ENCODE measurements around the gene USP36. TPM values are rescaled to one million over a fixed set of nuclear protein-coding genes. Genes with fewer than 3 reads are reported as not detected.
A peak's percentile ranks its signal among the peaks of the same experiment; 100 is the strongest.
"Not testable (repeated sequence)": the region's sequence is repeated elsewhere in the genome, so short reads cannot be mapped to it uniquely, and the experiment has no call there.

USP36 gene
- total RNA-seq, 5 donors from 2014 or later (not counting 1 experiment from before 2014, with no cell fraction given) = 132 to 487 (median 143) TPM

- H3K27ac ChIP-seq (ENCODE audit: low read length) = peak overlapping the region; percentile 95
- no peaks in the 10 kb centered on the region for H3K9me3 ChIP-seq
- CTCF ChIA-PET = interaction anchor here in 1 of 2 donors (0.5 to 1.9 kb wide), 15 partner anchors 9 to 51 kb away, joined by 3 to 13 read pairs (median 4); no protein-coding TSS in a partner anchor
- H3K36me3 ChIP-seq (ENCODE audit: control insufficient read depth in 2 of 2, extremely low read depth in 1 of 2, insufficient read depth in 1 of 2, low read length in 1 of 2) = no peaks in the 10 kb centered on the region
- no peak for ATAC-seq (replicated peaks in 1 of 4)
- DNase-seq = no peak
- peak overlapping the region; percentile 60 to 70 (median 66) for H3K4me3 Mint-ChIP-seq
- peaks cover 13% of the 10 kb centered on the region for H3K36me3 Mint-ChIP-seq
- peaks cover 61 to 88% of the 10 kb centered on the region in 2 experiments for H3K4me1 ChIP-seq (ENCODE audit: control insufficient read depth in 1 of 2, extremely low read depth in 1 of 2, insufficient read depth in 2 of 2, low read length in 2 of 2)
- H3K27ac Mint-ChIP-seq = peak overlapping the region; percentile 92 to 94
- H3K4me3 ChIP-seq (ENCODE audit: control insufficient read depth in 1 of 2, extremely low read depth in 1 of 2, low read length in 1 of 2) = no peak overlapping the region
- no peaks in the 10 kb centered on the region for H3K9me3 Mint-ChIP-seq
- no peaks in the 10 kb centered on the region for H3K27me3 Mint-ChIP-seq
- peaks cover 86 to 92% (median 87%) of the 10 kb centered on the region in 3 donors for H3K4me1 Mint-ChIP-seq
- POLR2A ChIA-PET = interaction anchor here (0.6 to 1.4 kb wide), 13 partner anchors 9 to 63 kb away, joined by 3 to 23 read pairs (median 5); no protein-coding TSS in a partner anchor
- H3K27me3 ChIP-seq (replicated peaks in 1 of 2; ENCODE audit: control insufficient read depth in 2 of 2, extremely low read depth in 1 of 2, insufficient read depth in 2 of 2, low read length in 1 of 2) = no peaks in the 10 kb centered on the region
- WGBS (ENCODE audit: insufficient coverage) = no CpG with 5 or more reads among the region's 5 CpGs
Observed at GRCh38 chr17:78759969-78760352, 80.7 kb downstream of the USP36 start.

DNA sequence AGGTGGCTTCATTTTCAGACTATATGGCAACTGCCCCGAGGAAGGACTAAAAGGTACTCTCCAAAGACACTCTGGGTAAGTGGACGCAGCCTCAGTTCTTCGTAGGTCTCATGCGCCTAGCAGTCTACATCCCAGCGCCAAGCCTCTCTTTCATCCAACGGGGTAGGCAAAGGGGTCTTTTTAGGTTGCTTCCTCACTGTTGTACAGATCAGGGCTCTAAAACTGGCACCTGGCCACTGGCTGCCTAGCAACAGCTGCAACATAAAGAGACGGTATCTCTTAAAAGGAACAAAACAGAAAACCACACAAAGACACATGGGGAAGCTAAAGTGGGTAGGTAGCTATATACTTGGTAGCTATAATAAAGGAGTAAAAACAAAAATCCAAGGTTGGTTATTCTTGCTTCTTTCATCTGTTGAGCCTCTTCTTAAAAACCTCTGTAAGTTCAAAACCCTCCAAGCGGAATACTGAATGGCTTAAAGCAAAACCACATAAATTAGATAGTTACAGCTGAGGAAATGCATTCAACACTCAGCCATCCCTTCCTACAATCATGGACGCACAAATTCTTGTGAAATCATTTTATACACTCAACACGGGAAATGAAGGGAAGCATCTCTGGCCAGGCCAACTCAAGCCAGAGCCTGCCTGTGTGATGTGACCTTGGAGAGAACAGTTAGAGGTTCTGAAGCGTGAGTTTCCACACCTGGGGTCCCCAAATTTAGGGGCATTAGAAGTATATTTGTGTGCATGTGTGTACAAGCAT is 81.2 kb downstream of the USP36 start:
- Histone ChIP-seq H3K9me3 (no peaks in the 10 kb centered on the region), H3K4me3 (ENCODE audit: control insufficient read depth in 1 of 2, extremely low read depth in 1 of 2, low read length in 1 of 2) (peak overlapping the region; percentile 16 to 39), H3K27ac (ENCODE audit: low read length) (peak overlapping the region; percentile 95), H3K4me1 (ENCODE audit: control insufficient read depth in 1 of 2, extremely low read depth in 1 of 2, insufficient read depth in 2 of 2, low read length in 2 of 2) (peaks cover 56 to 85% of the 10 kb centered on the region in 2 experiments), H3K27me3 (replicated peaks in 1 of 2; ENCODE audit: control insufficient read depth in 2 of 2, extremely low read depth in 1 of 2, insufficient read depth in 2 of 2, low read length in 1 of 2) (no peaks in the 10 kb centered on the region), H3K36me3 (ENCODE audit: control insufficient read depth in 2 of 2, extremely low read depth in 1 of 2, insufficient read depth in 1 of 2, low read length in 1 of 2) (no peaks in the 10 kb centered on the region)
- Mint-ChIP-seq H3K27me3 (no peaks in the 10 kb centered on the region), H3K4me1 (peaks cover 83 to 89% (median 84%) of the 10 kb centered on the region in 3 donors), H3K36me3 (peaks cover 10% of the 10 kb centered on the region), H3K9me3 (no peaks in the 10 kb centered on the region), H3K4me3 (peak overlapping the region; percentile 60 to 70 (median 66)), H3K27ac (peak overlapping the region; percentile 92 to 94)
- WGBS (ENCODE audit: insufficient coverage) = 10% methylated on average over 4 of the region's 11 CpGs
- peak; percentile 89 to 95 (median 93) for ATAC-seq (replicated peaks in 1 of 4)
- CTCF ChIA-PET = interaction anchor here in 1 of 2 donors (0.6 to 1.9 kb wide), 14 partner anchors 10 to 51 kb away, joined by 3 to 13 read pairs (median 4); no protein-coding TSS in a partner anchor
- POLR2A ChIA-PET = interaction anchor here (0.6 to 1.4 kb wide), 17 partner anchors 8 to 89 kb away, joined by 3 to 23 read pairs (median 4); no protein-coding TSS in a partner anchor
- DNase-seq = peak; percentile 57 to 94 (median 89)

DNA sequence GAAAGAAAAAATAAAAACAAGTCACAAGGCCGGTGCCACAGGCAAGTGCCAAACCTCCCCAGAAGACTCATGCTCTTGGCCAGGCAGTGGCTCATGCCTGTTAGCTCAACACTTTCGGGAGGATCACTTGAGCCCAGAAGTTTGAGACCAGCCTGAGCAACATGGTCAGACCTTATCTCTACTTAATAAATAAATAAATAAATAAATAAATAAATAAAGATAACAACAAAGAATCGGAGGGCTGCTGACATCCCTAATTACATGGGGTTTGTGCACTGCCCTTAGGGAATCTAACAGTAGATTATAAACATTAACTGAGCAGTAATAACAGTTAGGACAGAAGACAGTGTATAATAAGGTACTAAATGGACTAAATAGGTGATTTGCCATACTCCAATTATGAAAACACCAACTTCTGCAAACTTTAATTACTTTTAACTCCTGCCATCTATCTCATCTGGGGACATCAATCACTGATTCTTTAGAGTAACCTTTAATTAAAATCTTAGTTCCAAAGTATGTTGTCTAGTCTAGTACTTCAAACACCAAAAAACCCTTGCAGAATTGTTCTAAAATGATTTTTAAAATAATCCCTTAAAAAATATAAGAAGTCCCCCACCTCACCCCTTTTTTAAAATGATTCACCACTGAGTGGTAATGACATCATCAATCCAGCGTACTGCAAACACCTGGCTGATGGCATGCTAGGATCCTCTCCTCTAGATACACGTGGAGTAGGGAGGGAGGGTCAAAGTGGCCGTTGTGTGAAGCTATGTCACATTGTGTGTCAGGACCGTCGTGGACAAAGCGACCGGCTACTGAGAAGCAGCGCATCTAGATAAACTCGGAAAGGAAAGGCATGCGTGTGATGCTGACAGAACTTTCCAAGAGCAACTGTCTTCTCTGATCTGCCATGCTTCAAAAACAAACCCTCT is 87.0 kb downstream of the USP36 start:
- peaks cover 10% of the 10 kb centered on the region for H3K36me3 Mint-ChIP-seq
- POLR2A ChIA-PET = interaction anchor here (0.5 to 0.6 kb wide), 2 partner anchors 13 to 1344 kb away, joined by 3 to 7 read pairs; no protein-coding TSS in a partner anchor
- ATAC-seq (replicated peaks in 1 of 4) (peak in 2 of 4 experiments; percentile 24 to 66), DNase-seq (peak in 9 of 35 experiments; percentile 20 to 65 (median 40))
- Histone ChIP-seq H3K27ac (ENCODE audit: low read length) (peak overlapping the region; percentile 59), H3K27me3 (replicated peaks in 1 of 2; ENCODE audit: control insufficient read depth in 2 of 2, extremely low read depth in 1 of 2, insufficient read depth in 2 of 2, low read length in 1 of 2) (no peaks in the 10 kb centered on the region), H3K4me1 (ENCODE audit: control insufficient read depth in 1 of 2, extremely low read depth in 1 of 2, insufficient read depth in 2 of 2, low read length in 2 of 2) (peaks cover 71 to 91% of the 10 kb centered on the region in 2 experiments), H3K9me3 (no peaks in the 10 kb centered on the region), H3K4me3 (ENCODE audit: control insufficient read depth in 1 of 2, extremely low read depth in 1 of 2, low read length in 1 of 2) (no peak overlapping the region), H3K36me3 (ENCODE audit: control insufficient read depth in 2 of 2, extremely low read depth in 1 of 2, insufficient read depth in 1 of 2, low read length in 1 of 2) (no peaks in the 10 kb centered on the region)
- no peaks in the 10 kb centered on the region for H3K27me3 Mint-ChIP-seq
- H3K4me1 Mint-ChIP-seq = peaks cover 88 to 93% (median 93%) of the 10 kb centered on the region in 3 donors
- peak overlapping the region; percentile 32 to 83 (median 57) for H3K4me3 Mint-ChIP-seq
- CTCF ChIA-PET = no interaction called here
- no peaks in the 10 kb centered on the region for H3K9me3 Mint-ChIP-seq
- 33% methylated on average over 4 of the region's 13 CpGs for WGBS (ENCODE audit: insufficient coverage)
- H3K27ac Mint-ChIP-seq = peak overlapping the region; percentile 91

DNA sequence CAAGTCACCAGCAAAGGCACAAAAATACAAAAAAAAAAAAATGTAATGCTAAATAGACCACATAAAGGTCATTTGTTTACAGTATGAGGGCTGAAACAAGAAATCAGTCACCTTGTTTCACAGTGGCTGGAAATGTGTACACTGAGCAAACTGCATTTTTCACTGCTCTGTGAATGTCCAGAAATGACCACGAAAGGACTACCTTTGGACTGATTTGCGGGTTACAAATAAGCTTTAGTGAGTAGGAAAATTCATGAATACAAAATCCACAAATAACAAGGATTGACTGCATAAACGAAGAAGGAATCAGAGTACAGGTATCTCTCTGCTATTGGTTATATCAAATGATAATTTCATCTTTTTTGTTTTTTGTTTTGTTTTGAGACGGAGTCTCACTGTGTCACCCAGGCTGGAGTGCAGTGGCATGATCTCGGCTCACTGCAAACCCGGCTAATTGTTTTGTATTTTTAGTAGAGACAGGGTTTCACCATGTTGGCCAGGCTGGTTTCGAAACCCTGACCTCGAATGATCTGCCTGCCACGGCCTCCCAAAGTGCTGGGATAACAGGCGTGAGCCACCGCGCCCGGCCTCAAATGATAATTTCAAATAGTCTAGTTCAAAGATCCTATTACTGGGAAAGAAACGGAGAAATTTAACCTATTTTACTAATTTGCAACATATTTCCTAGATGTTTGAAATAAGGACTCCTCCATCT is 89.0 kb downstream of the USP36 start:
- Histone ChIP-seq H3K9me3 (no peaks in the 10 kb centered on the region), H3K27ac (ENCODE audit: low read length) (peak overlapping the region; percentile 93), H3K4me1 (ENCODE audit: control insufficient read depth in 1 of 2, extremely low read depth in 1 of 2, insufficient read depth in 2 of 2, low read length in 2 of 2) (peaks cover 75 to 89% of the 10 kb centered on the region in 2 experiments), H3K36me3 (ENCODE audit: control insufficient read depth in 2 of 2, extremely low read depth in 1 of 2, insufficient read depth in 1 of 2, low read length in 1 of 2) (no peaks in the 10 kb centered on the region), H3K27me3 (replicated peaks in 1 of 2; ENCODE audit: control insufficient read depth in 2 of 2, extremely low read depth in 1 of 2, insufficient read depth in 2 of 2, low read length in 1 of 2) (no peaks in the 10 kb centered on the region), H3K4me3 (ENCODE audit: control insufficient read depth in 1 of 2, extremely low read depth in 1 of 2, low read length in 1 of 2) (no peak overlapping the region)
- DNase-seq (no peak), ATAC-seq (replicated peaks in 1 of 4) (no peak)
- peak overlapping the region; percentile 91 for H3K27ac Mint-ChIP-seq
- POLR2A ChIA-PET = interaction anchor here (0.5 to 1.2 kb wide), 3 partner anchors 15 to 29 kb away, joined by 3 to 6 read pairs (median 5); no protein-coding TSS in a partner anchor
- H3K36me3 Mint-ChIP-seq = peaks cover 10% of the 10 kb centered on the region
- 40% methylated on average over 3 of the region's 14 CpGs for WGBS (ENCODE audit: insufficient coverage)
- no peaks in the 10 kb centered on the region for H3K27me3 Mint-ChIP-seq
- peak overlapping the region; percentile 37 to 83 (median 52) for H3K4me3 Mint-ChIP-seq
- no peaks in the 10 kb centered on the region for H3K9me3 Mint-ChIP-seq
- H3K4me1 Mint-ChIP-seq = peaks cover 90 to 94% (median 92%) of the 10 kb centered on the region in 3 donors
- CTCF ChIA-PET = interaction anchor here in 1 of 2 donors (1.0 kb wide), 1 partner anchor 29 kb away, joined by 3 read pairs; no protein-coding TSS in a partner anchor

GRCh38 chr17:78751000-78751399 is 89.6 kb downstream of the USP36 start:
- DNase-seq; H3K9me3 Mint-ChIP-seq; H3K36me3 Mint-ChIP-seq; ATAC-seq (replicated peaks in 1 of 4); H3K9me3 ChIP-seq; H3K4me3 ChIP-seq (ENCODE audit: control insufficient read depth in 1 of 2, extremely low read depth in 1 of 2, low read length in 1 of 2); H3K36me3 ChIP-seq (ENCODE audit: control insufficient read depth in 2 of 2, extremely low read depth in 1 of 2, insufficient read depth in 1 of 2, low read length in 1 of 2); H3K27me3 Mint-ChIP-seq; H3K27me3 ChIP-seq (replicated peaks in 1 of 2; ENCODE audit: control insufficient read depth in 2 of 2, extremely low read depth in 1 of 2, insufficient read depth in 2 of 2, low read length in 1 of 2): not testable (repeated sequence)
- H3K4me1 ChIP-seq (ENCODE audit: control insufficient read depth in 1 of 2, extremely low read depth in 1 of 2, insufficient read depth in 2 of 2, low read length in 2 of 2) = peaks cover 75 to 89% of the 10 kb centered on the region in 2 experiments
- peak overlapping the region; percentile 93 for H3K27ac ChIP-seq (ENCODE audit: low read length)
- Mint-ChIP-seq H3K4me3 (peak overlapping the region; percentile 41 to 83 (median 42)), H3K27ac (peak overlapping the region; percentile 91), H3K4me1 (peaks cover 91 to 94% (median 92%) of the 10 kb centered on the region in 3 donors)
- CTCF ChIA-PET = interaction anchor here in 1 of 2 donors (1.0 kb wide), 1 partner anchor 30 kb away, joined by 3 read pairs; no protein-coding TSS in a partner anchor
- POLR2A ChIA-PET = interaction anchor here in 1 of 2 donors (1.2 kb wide), 1 partner anchor 15 kb away, joined by 6 read pairs; no protein-coding TSS in a partner anchor
- 84% methylated on average over 4 of the region's 5 CpGs for WGBS (ENCODE audit: insufficient coverage)

All from T-cell (primary cell).